Activated CD4-positive, alpha-beta T cell treated with anti-CD3 and anti-CD28 coated beads, Interleukin-10, Interleukin-2, amounts not matched to agents 100 ng/mL and 50 ng/mL, durations not matched to agents 16 hours and 8 hours (primary cell): ENCODE results near the gene VRK2.
A peak's percentile ranks its signal among the peaks of the same experiment; 100 is the strongest.
"Not testable (repeated sequence)": the region's sequence is repeated elsewhere in the genome, so short reads cannot be mapped to it uniquely, and the experiment has no call there.

Source experiments
- DNase-seq: peaks from one replicate; pipeline ENCODE4 v3.0.0-alpha.2; 2020

The VRK2 gene

GRCh38 chr2:58110765-58111164 lies 64.2 kb downstream of the VRK2 start:
- no peak for DNase-seq

GRCh38 chr2:58113563-58113962 lies 67.0 kb downstream of the VRK2 start:
- DNase-seq, result not testable (repeated sequence)

- no peak for DNase-seq
These were observed 74.1 kb downstream of the VRK2 start for GRCh38 chr2:58120626-58121229.

GRCh38 chr2:58122040-58122439 lies 75.4 kb downstream of the VRK2 start:
- DNase-seq, result no peak

- no peak for DNase-seq
These were observed 75.9 kb downstream of the VRK2 start for GRCh38 chr2:58122540-58122939.

GRCh38 chr2:58127111-58127510 lies 80.5 kb downstream of the VRK2 start:
- DNase-seq, result no peak

GRCh38 chr2:58130238-58130637 lies 83.6 kb downstream of the VRK2 start:
- no peak for DNase-seq

- DNase-seq, result no peak
These were observed 84.8 kb downstream of the VRK2 start for GRCh38 chr2:58131191-58132011.

- no peak for DNase-seq
These were observed 86.8 kb downstream of the VRK2 start for GRCh38 chr2:58133395-58133794.

GRCh38 chr2:58135861-58136260 lies 89.3 kb downstream of the VRK2 start:
- DNase-seq, result no peak

- no peak for DNase-seq
These were observed 90.6 kb downstream of the VRK2 start for GRCh38 chr2:58137221-58137620.

GRCh38 chr2:58137856-58138255 lies 91.2 kb downstream of the VRK2 start:
- no peak for DNase-seq

- DNase-seq, result no peak
These were observed 91.9 kb downstream of the VRK2 start for GRCh38 chr2:58138396-58139030.

GRCh38 chr2:58140508-58141072 lies 94.0 kb downstream of the VRK2 start:
- no peak for DNase-seq

- not testable (repeated sequence) for DNase-seq
These were observed 99.2 kb downstream of the VRK2 start for GRCh38 chr2:58145769-58146168.

- peak; percentile 47 for DNase-seq
These were observed 100.1 kb downstream of the VRK2 start for GRCh38 chr2:58146707-58147106.

GRCh38 chr2:58155160-58155778 lies 108.7 kb downstream of the VRK2 start:
- DNase-seq, result no peak

GRCh38 chr2:58156780-58157179 lies 110.2 kb downstream of the VRK2 start:
- DNase-seq, result no peak

- no peak for DNase-seq
These were observed 111.1 kb downstream of the VRK2 start for GRCh38 chr2:58157754-58158153.

- DNase-seq, result no peak
These were observed 111.9 kb downstream of the VRK2 start for GRCh38 chr2:58158481-58158880.

- no peak for DNase-seq
These were observed 117.3 kb downstream of the VRK2 start for GRCh38 chr2:58163913-58164312.

- not testable (repeated sequence) for DNase-seq
These were observed 121.5 kb downstream of the VRK2 start for GRCh38 chr2:58168130-58168529.

- DNase-seq, result not testable (repeated sequence)
These were observed 123.2 kb downstream of the VRK2 start for GRCh38 chr2:58169845-58170244.
